HG03108 (cell line): Measurements from ENCODE around the gene GRXCR1.

Experiments
- ATAC-seq: cut with Tn5 transposase; IDR thresholded peaks from one replicate; pipeline ENCODE4 v1.9.1; 2021; ENCODE audit warnings: moderate library complexity; ENCODE audit not compliant: unreplicated experiment

Gene GRXCR1

DNA sequence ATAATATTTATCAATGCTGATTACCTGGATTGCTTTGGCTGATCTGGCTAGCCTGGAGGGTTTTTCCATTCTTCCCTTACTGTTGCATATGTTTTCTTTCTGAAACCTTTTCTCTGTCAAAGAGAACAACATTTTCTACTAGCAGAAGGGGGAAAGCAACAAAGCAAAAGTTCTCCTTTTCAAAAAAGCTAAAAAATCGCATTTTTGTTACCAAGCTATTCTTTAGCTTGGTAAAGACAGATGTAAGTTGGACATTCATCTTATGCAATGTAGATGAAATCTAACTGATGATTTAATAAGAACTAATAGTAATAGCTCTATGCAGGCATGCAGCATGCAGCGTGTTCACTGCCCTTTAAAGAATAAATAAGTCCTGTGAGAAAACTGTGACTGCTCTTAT lies at the start of gene GRXCR1:
Gene GRXCR1 (plus strand): TSS at position 301 of the 400 bp plus-strand sequence. CDS start 554 bp downstream, outside the sequence.
- ATAC-seq, result no peak

DNA sequence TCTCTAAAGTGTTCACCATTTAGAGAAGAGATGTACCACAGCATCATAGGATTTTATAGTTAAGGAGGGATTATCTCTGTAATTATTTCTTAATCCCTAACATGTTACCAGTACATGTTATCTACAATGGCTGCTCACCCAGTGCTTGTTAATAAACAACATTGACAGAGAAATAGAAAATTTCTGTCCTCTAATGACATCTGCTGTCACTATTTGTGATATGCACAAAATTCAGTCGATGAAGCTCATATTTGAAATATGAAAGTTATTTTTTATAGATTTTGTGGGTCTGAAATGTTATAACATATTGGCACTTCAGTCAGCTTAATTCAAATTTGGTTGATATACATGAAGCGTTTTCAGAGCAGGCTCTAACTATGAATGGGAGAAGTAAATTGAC lies 48.8 kb upstream of the GRXCR1 start:
- ATAC-seq, result no peak

GRCh38 chr4:42844422-42845070 lies 48.0 kb upstream of the GRXCR1 start:
- ATAC-seq, result no peak

- ATAC-seq, result no peak
Measured at GRCh38 chr4:42845586-42845985, 46.9 kb upstream of the GRXCR1 start.

GRCh38 chr4:42855779-42856178 lies 36.7 kb upstream of the GRXCR1 start:
- no peak for ATAC-seq

- no peak for ATAC-seq
Measured at GRCh38 chr4:42865572-42866189, 26.8 kb upstream of the GRXCR1 start.

GRCh38 chr4:42871261-42871660 lies 21.3 kb upstream of the GRXCR1 start:
- ATAC-seq, result no peak

DNA sequence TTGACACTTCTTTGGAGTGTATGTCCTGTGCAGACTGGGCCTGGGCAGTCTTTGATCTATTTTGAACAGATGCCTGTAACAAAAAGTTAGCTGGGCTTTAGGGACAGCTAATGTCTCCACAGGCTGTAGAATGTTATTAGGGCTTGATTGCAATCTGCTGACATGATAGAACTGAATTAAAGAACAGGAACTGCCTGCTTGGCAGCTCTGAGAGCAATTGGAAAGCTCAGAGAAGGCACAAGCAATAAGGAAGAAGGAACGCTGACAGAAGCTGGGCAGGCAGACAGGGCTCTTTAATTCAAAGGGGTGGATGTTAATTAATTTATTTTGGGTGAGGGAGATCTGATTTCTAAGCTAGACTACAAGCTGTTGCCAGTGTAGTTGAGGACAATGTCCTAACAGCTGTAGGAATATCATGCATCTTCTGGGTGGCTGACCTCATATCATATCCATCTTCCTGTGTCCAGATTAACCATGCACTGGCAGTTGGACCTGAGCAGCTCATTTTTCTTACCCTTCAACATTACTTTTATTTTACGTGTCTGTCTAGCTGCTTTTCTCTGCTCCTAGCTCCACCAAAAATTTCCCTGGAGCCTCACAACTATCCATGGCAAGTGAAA lies 20.7 kb upstream of the GRXCR1 start:
- no peak for ATAC-seq

- no peak for ATAC-seq
Measured at GRCh38 chr4:42878863-42879262, 13.7 kb upstream of the GRXCR1 start.

- ATAC-seq, result no peak
Measured at GRCh38 chr4:42881253-42881652, 11.3 kb upstream of the GRXCR1 start.

- ATAC-seq, result no peak
Measured at GRCh38 chr4:42891644-42892043, 869 bp upstream of the GRXCR1 start.

DNA sequence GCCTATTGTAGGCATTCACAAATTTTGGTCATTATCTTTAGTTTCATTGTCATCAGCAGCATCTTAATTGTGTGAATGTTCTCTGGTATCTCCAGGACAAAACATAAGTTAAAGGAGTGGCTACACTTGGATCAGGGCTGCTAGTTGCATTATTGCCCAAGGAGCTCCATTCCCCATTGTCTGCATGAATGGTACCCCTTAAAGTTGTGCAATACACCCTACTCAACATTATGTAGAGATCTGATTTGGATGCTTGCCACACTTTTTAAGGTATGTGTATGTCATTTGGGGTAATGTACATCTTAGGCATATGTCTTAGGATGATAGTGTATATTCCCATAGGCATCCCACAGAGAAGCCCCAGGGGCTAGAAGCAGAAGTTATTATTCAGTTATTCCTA lies 2.9 kb downstream of the GRXCR1 start:
- ATAC-seq, result no peak

DNA sequence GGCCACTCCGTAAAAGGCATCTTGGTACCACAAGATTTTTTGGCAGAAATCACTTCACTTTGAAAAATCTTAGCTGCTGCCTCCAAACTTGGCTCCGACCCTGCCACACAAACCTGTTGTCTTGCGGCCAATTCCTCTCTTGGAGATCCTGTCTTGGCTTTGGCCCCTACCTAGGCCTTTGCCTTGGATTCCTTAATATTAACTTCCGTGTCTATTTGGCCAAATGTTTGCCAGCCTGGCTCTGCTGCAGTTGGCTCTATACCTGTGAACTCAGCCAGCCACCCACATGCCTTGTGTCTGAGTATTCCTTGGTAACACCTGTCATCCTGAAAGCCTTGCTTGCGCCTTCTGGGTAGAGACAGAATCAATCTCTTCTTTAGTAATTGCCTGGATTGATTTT lies 12.5 kb downstream of the GRXCR1 start:
- no peak for ATAC-seq

DNA sequence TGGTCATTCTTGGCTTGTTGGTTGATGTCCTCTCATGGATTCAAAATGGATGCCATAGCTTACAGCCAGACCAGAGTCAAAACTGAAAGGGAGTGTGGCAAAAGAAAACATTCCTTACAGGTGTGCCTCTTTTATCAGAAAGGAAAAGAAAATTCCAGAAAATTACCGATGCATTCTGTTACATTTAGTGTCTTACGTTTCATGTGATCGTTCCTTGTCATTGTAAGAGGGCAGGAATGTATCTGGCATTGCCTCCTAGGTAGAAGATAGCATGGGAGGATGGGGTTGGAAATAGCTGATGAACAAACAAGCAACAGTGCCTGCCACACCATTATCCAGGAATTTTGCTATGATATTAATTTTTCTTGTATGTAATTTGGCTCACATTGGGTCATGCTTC lies 13.1 kb downstream of the GRXCR1 start:
- no peak for ATAC-seq

DNA sequence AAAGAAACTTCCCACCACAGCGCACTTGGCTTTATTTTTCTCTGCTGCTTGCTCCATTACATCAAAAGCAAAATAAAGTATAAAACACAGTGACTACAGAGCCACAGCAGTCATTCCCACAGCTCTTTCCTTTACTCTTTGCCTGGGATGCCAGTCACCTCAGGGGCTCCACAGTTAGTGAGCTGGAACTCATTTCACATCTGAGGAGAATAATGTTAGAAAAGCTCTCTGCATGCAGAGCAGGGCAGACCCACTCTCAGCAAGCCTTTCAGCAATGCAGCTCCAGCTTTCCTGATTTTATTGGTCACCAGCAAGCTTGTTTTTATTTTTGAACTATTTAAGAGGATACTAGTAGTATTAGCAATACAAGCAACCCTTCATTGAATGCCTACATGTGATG lies 13.8 kb downstream of the GRXCR1 start:
- no peak for ATAC-seq

DNA sequence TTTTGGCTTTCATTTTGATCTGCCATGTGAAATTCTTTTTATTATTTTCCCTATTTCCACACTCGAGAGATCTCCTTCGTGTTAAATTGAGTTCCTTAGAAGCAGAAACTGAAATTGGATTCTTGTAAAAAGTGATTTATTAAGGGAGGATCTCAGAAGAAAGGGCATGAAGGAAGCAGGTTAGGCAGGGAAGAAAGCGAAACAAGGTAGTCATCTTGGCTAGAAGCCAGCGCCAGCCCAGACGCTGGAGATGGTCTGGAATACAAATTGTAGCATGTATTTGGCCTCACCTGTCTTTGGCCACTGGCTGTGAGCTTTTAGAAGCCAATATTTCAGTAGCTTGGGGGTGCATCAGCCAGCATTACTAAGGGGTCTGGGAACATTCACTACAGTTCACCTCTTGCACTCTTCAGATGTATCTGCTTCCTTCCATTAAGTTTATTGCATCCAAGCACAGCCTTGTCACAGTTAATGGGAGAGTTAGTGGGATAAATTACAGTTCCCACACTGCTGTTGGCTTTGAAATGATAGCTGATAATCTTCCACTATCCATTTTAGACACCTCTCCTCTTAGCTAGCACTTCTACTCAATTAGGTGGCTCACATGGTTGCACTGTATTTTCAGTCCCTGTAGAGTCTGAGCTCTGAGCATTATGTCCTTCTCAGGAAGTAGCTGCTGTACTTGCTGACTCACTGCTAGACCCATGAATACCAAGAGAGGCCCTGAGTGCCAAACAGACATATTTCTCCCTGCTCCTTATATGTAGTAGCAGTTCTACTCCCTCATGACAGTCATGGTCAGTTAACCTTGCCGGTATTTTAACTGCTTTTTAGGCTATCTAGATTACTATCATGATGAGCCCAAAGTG lies 14.6 kb downstream of the GRXCR1 start:
- no peak for ATAC-seq

- no peak for ATAC-seq
Measured at GRCh38 chr4:42910459-42910858, 17.9 kb downstream of the GRXCR1 start.

DNA sequence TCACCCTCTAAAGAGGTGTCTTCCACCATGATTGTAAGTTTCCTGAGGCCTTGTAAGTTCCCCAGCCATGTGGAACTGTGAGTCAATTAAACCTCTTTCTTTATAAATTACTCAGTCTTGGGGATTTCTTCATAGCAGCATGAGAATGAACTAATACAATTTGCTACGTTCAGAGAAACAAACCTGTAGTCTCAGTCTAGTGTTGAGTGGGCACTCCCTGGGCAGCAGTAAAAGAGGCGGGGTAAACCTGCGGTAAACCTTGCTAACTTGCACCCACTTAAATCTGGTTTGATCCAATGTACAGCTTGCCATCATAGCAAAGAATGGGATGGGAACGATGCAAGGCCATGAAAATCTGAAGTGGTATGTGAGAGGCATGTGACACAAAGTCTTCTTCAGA lies 22.4 kb downstream of the GRXCR1 start:
- no peak for ATAC-seq

GRCh38 chr4:42915484-42915883 lies 23.0 kb downstream of the GRXCR1 start:
- ATAC-seq, result no peak

DNA sequence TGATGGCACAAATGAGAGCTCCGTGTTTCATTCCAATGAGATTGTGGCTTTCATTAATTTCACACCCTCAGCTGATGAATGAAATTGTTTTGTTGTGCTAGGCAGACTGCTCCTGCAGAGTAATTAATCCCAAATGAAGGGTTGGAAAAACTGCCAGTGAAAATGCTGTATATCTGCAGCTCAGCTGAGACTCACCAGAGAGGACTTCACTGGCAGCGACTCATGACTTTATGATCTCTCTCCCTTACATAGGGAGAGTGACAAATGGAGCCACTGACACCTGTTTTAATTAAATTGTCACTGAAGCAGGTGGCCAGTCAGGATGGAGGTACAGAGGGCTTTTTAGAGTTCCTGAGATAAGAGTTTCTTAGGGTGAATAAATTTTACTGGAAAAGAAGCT lies 24.8 kb downstream of the GRXCR1 start:
- ATAC-seq, result no peak

GRCh38 chr4:42923431-42923830 lies 30.9 kb downstream of the GRXCR1 start:
- no peak for ATAC-seq

DNA sequence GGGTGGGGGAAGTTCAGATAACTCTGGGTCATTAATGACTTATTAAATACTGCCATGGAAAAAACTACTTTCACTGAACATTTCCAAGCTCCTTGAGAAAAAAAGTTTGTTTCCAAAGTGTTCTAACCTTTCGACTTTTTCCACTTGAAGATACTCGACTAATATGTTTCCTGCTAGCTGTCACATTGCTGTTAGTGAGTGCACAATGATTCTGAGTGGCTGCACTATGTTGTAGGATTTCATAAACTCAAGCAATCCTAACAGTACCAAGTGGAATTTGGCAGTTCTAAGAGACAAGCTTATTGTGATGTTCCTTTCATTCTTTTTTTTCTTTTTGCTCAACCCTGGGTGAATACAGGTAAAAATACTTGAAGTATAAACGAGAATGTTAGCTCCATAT lies 33.4 kb downstream of the GRXCR1 start:
- ATAC-seq, result no peak
